Activated CD4-positive, alpha-beta T cell treated with anti-CD3 and anti-CD28 coated beads for 4 hours (primary cell): ENCODE results near the gene ACLY.
"Not testable (repeated sequence)": the region's sequence is repeated elsewhere in the genome, so short reads cannot be mapped to it uniquely, and the experiment has no call there.

Experiments used
- DNase-seq, 2 donors: peaks; one replicate each; pipeline ENCODE4 v3.0.0-alpha.2; 2020

ACLY gene

DNA sequence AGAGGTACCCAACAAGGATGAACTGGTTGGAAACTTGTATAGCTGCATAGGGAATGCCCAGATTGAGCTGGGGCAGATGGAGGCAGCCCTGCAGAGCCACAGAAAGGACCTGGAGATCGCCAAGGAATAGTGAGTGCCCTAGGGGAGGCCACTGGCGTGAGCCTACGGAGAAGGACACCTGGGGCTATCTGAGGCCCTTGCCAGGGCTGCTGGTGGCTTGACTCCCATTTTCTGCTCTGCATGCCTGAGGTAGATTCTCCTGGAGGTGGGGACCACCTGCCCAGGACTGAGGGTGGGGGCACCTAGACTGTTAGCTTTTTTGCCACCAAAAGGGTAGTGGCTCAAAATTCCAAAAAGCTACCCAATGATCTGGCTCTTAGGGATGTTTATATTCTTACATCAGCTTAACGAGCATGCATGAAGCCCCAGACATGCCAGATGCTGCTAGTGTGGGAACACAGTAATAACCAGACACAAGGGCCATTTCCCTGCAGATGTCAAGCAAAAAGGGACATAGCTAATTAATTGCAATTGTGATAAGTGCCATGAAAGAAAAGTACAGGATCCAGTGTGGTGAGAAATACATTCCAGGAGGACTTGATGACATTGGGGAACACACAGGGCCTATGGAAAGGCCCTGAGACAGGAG lies 20.4 kb upstream of the ACLY start:
- DNase-seq = no peak

GRCh38 chr17:41937970-41938954 lies 19.5 kb upstream of the ACLY start:
- no peak for DNase-seq

GRCh38 chr17:41935641-41936040 lies 16.9 kb upstream of the ACLY start:
- no peak for DNase-seq

DNA sequence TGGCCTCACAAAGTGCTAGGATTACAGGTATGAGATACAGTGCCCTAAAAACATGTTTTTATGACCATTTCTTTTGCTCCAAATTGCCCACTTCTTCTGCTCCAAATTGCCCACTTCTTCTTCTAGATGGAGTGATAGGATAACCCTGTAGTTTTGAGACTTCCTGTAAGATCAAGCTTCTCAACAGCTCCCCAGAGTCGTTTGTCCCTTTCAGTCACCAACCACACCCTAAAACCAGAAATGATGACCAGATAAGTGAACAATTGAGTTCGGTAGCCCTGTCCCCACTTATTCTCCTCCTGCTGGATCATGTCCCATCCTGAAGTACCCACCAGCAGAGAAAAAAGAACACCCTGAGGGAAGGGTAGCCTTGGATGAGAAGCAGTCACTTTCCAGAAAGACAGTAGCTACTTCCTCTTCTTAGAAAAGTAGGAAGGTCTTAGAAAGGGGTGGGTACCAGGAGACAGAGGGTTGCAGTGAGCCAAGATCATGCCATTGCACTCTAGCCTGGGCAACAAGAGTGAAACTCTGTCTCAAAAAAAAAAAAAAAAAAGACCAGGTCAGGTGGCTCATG lies 14.2 kb upstream of the ACLY start:
- no peak for DNase-seq

- not testable (repeated sequence) for DNase-seq
Observed at GRCh38 chr17:41931715-41932114, 13.0 kb upstream of the ACLY start.

GRCh38 chr17:41930833-41931156 lies 12.0 kb upstream of the ACLY start:
- DNase-seq = not testable (repeated sequence)

- DNase-seq = peak; percentile 94
Observed at GRCh38 chr17:41930009-41930832, 11.5 kb upstream of the ACLY start, which contains the start of gene ODAD4. Gene ODAD4, plus strand, starts transcription at chr17:41930617. Its CDS starts 107 bp downstream, at chr17:41930724.

GRCh38 chr17:41928693-41929251 lies 10.0 kb upstream of the ACLY start:
- no peak for DNase-seq

DNA sequence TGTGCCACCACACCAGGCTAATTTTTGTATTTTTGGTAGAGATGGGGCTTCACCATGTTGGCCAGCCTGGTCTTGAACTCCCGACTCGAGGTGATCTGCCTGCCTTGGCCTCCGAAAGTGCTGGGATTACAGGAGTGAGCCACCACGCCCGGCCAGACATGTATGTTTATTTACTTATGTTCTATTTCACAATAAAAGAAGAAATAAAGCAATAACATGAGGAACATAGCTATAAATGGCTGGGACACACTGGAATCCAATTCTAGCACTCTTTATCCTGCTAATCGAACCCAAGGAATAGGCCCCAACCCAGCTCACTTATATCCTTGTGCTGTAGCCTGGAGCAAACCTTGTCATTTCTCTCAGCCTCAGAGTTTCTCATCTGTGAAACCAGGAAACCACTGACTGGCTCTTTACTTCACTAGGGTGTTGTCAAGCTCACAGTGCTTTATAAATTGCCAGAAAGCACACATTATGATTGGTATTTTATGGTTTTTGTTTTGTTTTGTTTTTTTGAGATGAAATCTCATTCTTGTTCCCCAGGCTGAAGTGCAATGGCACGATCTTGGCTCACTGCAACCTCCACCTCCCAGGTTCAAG lies 7.3 kb upstream of the ACLY start:
- no peak for DNase-seq

GRCh38 chr17:41920580-41920955 lies 1.8 kb upstream of the ACLY start:
- no peak for DNase-seq

DNA sequence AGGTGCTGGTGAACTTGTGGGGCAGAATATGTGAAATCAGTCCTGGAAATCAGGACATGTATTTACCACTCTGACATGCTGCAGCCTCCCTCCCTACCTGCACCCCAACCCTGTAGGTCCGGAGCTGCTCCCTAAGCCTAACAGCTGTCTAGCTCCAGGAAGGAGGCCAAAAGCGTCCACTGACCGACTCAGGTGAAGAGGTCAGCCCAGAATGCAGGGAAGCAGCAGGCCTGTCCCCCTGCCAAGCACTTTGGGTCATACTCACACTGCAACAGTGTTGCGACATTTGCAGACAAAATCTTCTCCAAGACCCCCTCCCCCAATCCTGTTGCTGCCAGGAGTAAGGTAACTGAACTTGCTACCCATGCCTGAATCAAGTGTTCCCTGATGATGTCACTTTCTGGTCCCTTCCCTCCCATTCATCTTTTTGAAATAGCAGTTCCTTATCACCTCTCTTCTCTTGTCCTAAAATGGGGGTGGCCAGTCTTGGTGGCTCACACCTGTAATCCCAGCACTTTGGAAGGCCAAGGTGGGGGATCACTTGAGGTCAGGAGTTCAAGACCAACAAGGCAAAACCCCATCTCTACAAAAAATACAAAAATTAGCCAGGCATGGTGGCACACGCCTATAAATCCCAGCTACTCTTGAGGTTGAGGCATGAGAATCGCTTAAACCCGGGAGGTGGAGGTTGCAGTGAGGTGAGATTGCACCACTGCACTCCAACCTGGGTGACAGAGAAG lies 1.3 kb upstream of the ACLY start:
- DNase-seq = no peak

DNA sequence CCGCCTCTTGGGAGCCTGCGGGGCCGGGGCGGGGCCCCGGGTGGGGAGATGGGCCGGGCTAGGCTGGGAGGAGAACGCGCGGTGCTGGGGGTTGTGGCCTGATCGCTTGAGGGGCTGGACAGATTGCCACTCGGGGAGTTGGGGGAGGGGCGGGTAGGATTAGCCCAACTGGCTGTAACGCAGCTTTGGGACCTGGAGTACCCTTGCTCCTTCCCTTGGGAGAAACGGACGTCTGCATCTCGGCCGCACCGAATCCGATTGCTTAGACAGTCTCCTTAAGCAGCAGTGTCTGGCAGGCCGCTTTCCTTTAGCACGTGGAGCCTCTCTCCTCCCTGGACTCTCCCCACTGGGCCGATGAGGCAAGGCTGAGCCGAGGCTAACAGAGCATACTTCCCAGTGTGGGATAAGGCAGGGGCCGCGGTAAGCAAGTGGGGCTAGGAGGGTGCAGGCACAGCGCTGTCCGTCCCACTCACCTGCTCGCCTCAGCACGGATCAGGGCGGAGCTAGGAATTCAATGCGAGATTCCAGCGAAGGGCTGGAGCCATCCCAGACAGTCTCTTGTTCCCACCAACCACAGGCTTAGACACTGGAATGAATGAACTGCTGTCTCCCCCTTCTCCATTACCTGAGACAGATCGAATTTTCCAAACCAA lies 540 bp upstream of the ACLY start:
- DNase-seq = no peak

- peak; percentile 38 to 40 for DNase-seq
Observed at GRCh38 chr17:41917679-41918313, 955 bp downstream of the ACLY start.

GRCh38 chr17:41917192-41917591 lies 1.6 kb downstream of the ACLY start:
- no peak for DNase-seq

GRCh38 chr17:41915566-41915965 lies 3.2 kb downstream of the ACLY start:
- DNase-seq = no peak

DNA sequence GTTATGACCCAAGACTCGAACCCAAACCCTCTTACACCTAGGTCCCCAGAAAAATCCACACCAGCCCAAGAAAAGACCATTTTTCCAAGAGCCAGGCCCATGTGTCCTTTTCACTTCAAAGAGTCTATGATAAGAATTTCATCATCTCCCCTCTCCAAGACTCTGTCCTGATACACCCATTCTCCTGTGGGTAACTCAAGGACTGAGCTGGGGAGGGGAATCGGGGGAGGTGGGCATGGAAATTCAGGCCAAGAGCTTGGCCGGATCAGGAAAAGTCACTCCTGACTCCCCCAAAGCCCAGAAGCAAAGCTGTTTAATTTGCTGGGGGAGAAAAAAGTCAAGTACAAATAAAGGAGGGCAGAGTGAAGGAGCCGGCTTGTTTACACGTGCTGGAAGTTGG lies 3.7 kb downstream of the ACLY start:
- DNase-seq = no peak

DNA sequence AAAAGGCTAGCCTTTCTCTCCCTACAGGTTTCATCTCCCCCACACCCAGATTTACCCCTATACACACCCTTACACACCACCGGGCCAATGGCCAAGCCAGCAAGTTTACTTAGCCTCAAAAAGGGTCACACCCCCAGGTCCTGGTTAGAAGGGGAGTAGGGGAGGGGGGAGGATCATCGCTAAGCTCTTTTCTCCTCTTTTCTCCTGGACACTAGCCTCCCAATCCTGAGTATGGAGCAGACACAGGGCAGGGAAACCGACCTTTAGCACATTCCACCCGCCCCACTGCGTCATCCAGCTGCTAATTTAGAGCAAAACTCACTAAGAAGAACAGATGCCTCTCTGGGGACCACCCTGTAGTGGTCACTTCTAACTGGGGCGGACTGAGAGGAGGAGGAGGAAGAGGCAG lies 4.4 kb downstream of the ACLY start:
- no peak for DNase-seq

DNA sequence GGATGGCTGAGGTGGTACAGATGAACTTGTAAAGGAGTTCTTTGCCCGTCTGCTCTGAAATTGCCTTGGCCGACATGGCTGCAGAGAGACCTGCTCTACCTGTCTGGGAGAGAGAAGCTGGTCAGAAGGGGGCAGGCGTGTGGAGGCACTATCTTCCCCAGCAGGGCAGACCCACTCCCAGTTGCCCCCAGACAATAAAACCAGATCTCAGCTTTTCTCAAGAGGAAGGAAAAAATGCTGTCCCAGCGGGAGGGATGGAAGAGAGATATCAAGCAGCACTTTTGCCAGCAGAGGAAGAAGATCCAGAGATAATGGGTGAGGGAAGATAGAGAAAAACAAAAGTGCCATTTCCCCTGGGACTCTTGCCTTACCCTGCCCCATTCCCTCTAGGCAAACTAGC lies 5.0 kb downstream of the ACLY start:
- DNase-seq = no peak

DNA sequence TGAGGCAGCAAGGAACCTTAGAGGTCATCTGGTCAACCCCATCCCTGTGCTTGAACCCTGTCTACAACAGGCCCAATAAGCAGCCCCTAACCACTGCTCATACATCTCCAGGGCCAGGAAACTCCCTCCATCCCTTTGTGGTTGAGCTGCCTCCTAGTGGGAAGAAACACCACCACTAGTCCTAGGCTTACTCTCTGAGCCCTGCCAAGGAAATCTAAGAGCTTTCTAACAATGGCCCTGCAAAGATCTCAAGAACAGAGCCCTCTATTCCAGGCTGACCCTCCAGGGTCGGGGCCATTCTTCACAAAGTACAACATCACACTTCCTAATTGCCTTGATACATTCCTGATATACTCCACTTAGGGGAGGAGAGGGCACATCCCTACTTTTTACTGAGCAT lies 5.8 kb downstream of the ACLY start:
- DNase-seq = no peak

DNA sequence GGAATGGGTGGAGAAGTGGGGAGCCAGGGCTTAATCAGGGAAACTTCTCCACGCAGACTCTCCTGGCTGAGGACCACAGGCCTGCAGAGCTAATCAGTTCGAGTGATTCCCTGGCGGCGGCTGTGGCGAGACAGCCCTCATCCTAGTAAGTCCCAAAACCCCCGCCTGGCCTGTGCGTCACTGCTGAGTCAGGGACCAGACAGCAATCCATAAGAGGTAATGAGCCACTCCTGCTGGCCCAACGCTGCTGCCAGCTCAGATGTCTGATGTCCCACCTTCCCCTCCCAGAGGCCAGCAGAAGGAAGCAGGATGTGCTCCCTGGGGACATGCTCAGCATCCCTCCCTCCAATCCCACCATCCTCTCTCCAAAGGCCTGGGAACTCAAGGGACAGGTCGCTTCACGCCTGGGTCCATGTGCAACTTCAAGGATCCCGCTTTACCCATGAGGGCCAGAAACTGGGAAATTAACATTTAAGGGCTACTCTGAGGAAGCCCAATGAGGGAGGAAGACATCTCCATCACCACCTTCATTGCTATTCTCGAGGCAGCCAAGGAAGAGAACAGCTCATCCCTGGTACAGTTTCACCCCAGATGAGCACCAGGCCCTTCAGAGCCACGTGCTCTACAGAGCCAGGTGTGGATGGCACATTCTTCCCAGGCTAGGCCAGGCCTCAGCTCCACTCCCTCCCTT lies 7.9 kb downstream of the ACLY start:
- no peak for DNase-seq
